HepG2 (cell line): Measurements from ENCODE around the gene WNT1. TPM values are rescaled to one million over a fixed set of nuclear protein-coding genes. Genes with fewer than 3 reads are reported as not detected.

Experiments used
- ATAC-seq: fragments of 200-7000 bp; cut with Tn5 transposase; 3 replicates; pipeline ENCODE4 v1.9.1; 2020; ENCODE audit warnings: mild to moderate bottlenecking, moderate library complexity
- BruUV-seq: library from RNA; stranded (reverse); fragments of 400-500 nt; replicated peaks from 2 replicates; lab custom pipeline; 2021; lab: Mats Ljungman, UMichigan
- CTCF ChIA-PET: fragments of 300-600 bp; formaldehyde crosslinking; extraction: SDS; loops from one replicate; lab custom pipeline; 2021; ENCODE audit warnings: low total read pairs, inconsistent platforms, low intra/inter-chr PET ratio; lab: Yijun Ruan, JAX
- POLR2A ChIA-PET: fragments of 350-600 bp; sonication (Branson Sonifier 250); formaldehyde crosslinking; loops from one replicate; lab custom pipeline; 2020; ENCODE audit warnings: antibody characterized with exemption, inconsistent platforms; lab: Yijun Ruan, JAX
- DNase-seq: peaks from one replicate; pipeline ENCODE4 v3.0.0-alpha.2; 2015; ENCODE audit warnings: low spot score
- FAIRE-seq: peaks from 3 replicates; lab custom pipeline; 2011; peaks lifted over from hg19 to GRCh38; lab: Jason Lieb, UNC
- H2AFZ ChIP-seq: one replicate; pipeline ENCODE4 v1.6.1; 2011; ENCODE audit warnings: low read length, inconsistent platforms
- H3K27ac ChIP-seq: fragments of 300-600 bp; 3 replicates; pipeline ENCODE4 v1.8.0; 2011; ENCODE audit warnings: mixed run types, mild to moderate bottlenecking, mixed read lengths, low read length, inconsistent platforms; ENCODE audit not compliant: insufficient read depth; ENCODE audit errors: extremely low read length
- H3K27me3 ChIP-seq, 2 experiments: fragments of 200-600 bp in 1 of 2; 2 replicates in 1 of 2; 3 replicates in 1 of 2; pipeline versions ENCODE4 v1.6.0 to v1.8.0; 2011; ENCODE audit warnings: low read length in 2 of 2, mild to moderate bottlenecking in 2 of 2, moderate library complexity in 2 of 2, inconsistent platforms in 1 of 2; ENCODE audit not compliant: insufficient read depth in 2 of 2, control insufficient read depth in 1 of 2
- H3K36me3 ChIP-seq, 2 experiments: fragments of 200-600 bp in 1 of 2; replicated peaks in 1 of 2; 2 replicates in 1 of 2; 3 replicates in 1 of 2; pipeline versions ENCODE4 v1.5.1 to v1.8.0; 2011; ENCODE audit warnings: low read length in 2 of 2, inconsistent platforms in 1 of 2; ENCODE audit not compliant: insufficient read depth in 2 of 2, control insufficient read depth in 1 of 2
- H3K4me1 ChIP-seq: 2 replicates; pipeline ENCODE4 v1.5.1; 2012; ENCODE audit warnings: low read length, inconsistent platforms; ENCODE audit not compliant: insufficient read depth
- H3K4me2 ChIP-seq: 2 replicates; pipeline ENCODE4 v1.6.0; 2011; ENCODE audit warnings: low read depth, low read length, inconsistent platforms
- H3K4me3 ChIP-seq, 3 experiments: fragments of 200-600 bp in 1 of 3; sonication (generic), shearing (Covaris generic) in 1 of 3; replicated peaks in 1 of 3; 2 replicates each; pipeline ENCODE4 v1.5.1; 2011 to 2016; ENCODE audit warnings: low read length in 3 of 3, inconsistent platforms in 2 of 3, low read depth in 2 of 3, mild to moderate bottlenecking in 2 of 3, control low read depth in 1 of 3, mixed read lengths in 1 of 3; ENCODE audit not compliant: insufficient read depth in 1 of 3
- H3K79me2 ChIP-seq: one replicate; pipeline ENCODE4 v1.6.1; 2011; ENCODE audit warnings: low read length, inconsistent platforms; ENCODE audit not compliant: insufficient read depth
- H3K9ac ChIP-seq: 2 replicates; pipeline ENCODE4 v1.6.0; 2011; ENCODE audit warnings: mild to moderate bottlenecking, low read depth, low read length, inconsistent platforms; ENCODE audit not compliant: insufficient read depth
- H3K9me3 ChIP-seq: 2 replicates; pipeline ENCODE4 v1.5.1; 2012; ENCODE audit warnings: mild to moderate bottlenecking, low read length
- H4K20me1 ChIP-seq: 2 replicates; pipeline ENCODE4 v1.6.0; 2011; ENCODE audit warnings: inconsistent platforms, mild to moderate bottlenecking, low read length, moderate library complexity; ENCODE audit not compliant: insufficient read depth
- EHMT2 ChIP-seq: fragments of 200-600 bp; sonication (generic); IDR thresholded peaks from 2 replicates; pipeline ENCODE4 v1.7.0; 2017; ENCODE audit warnings: antibody characterized with exemption, low read depth, low read length, borderline replicate concordance
- GATAD2A ChIP-seq: IDR thresholded peaks from 2 replicates; pipeline ENCODE4 v1.6.1; 2016
- HDAC6 ChIP-seq: fragments of 200-600 bp; sonication (generic); IDR thresholded peaks from 2 replicates; pipeline ENCODE4 v1.7.0; 2017; ENCODE audit warnings: mild to moderate bottlenecking, antibody characterized with exemption, low read length, low read depth
- HOXA5 ChIP-seq: sonication (generic); formaldehyde crosslinking; IDR thresholded peaks from 2 replicates; pipeline ENCODE4 v1.4.0; 2020; ENCODE audit warnings: missing genetic modification reagents
- JARID2 ChIP-seq: sonication (generic); formaldehyde crosslinking; IDR thresholded peaks from 2 replicates; pipeline ENCODE4 v1.8.1; 2023; ENCODE audit warnings: missing genetic modification reagents, inconsistent platforms; ENCODE audit not compliant: insufficient replicate concordance
- KLF12 ChIP-seq: sonication (generic); formaldehyde crosslinking; IDR thresholded peaks from 2 replicates; pipeline ENCODE4 v1.4.0; 2020; ENCODE audit warnings: missing genetic modification reagents, borderline replicate concordance
- KLF16 ChIP-seq, 2 experiments: sonication (generic) in 1 of 2; formaldehyde crosslinking in 1 of 2; IDR thresholded peaks; 2 replicates each; pipeline versions ENCODE4 v1.6.1 to v1.8.0; 2016 to 2023; ENCODE audit warnings: missing genetic modification reagents in 2 of 2, missing compliant biosample characterization in 1 of 2
- NFATC3 ChIP-seq: sonication (generic); formaldehyde crosslinking; IDR thresholded peaks from 2 replicates; pipeline ENCODE4 v1.5.1; 2020; ENCODE audit warnings: mild to moderate bottlenecking, missing genetic modification reagents
- PRPF4 ChIP-seq: fragments of 200-400 bp; formaldehyde crosslinking; IDR thresholded peaks from 2 replicates; pipeline ENCODE4 v1.6.1; 2016; ENCODE audit warnings: low read length, low read depth; ENCODE audit not compliant: poor library complexity, severe bottlenecking
- RORA ChIP-seq: sonication (generic); formaldehyde crosslinking; IDR thresholded peaks from 2 replicates; pipeline ENCODE4 v1.5.0; 2020; ENCODE audit warnings: mild to moderate bottlenecking, missing genetic modification reagents, moderate library complexity
- TOE1 ChIP-seq: sonication (generic); formaldehyde crosslinking; IDR thresholded peaks from 2 replicates; pipeline ENCODE4 v1.4.0; 2020; ENCODE audit warnings: mild to moderate bottlenecking, missing genetic modification reagents
- ZNF224 ChIP-seq: sonication (generic); formaldehyde crosslinking; IDR thresholded peaks from 2 replicates; pipeline ENCODE4 v1.5.0; 2020; ENCODE audit warnings: mild to moderate bottlenecking, missing genetic modification reagents
- ZNF354B ChIP-seq: sonication (generic); formaldehyde crosslinking; IDR thresholded peaks from 2 replicates; pipeline ENCODE4 v1.8.0; 2022; ENCODE audit warnings: mild to moderate bottlenecking, missing genetic modification reagents
- ZNF605 ChIP-seq: sonication (generic); formaldehyde crosslinking; IDR thresholded peaks from 2 replicates; pipeline ENCODE4 v1.8.0; 2022; ENCODE audit warnings: mild to moderate bottlenecking, missing genetic modification reagents
- ZNF670 ChIP-seq: sonication (generic); formaldehyde crosslinking; IDR thresholded peaks from 2 replicates; pipeline ENCODE4 v1.8.0; 2022; ENCODE audit warnings: mild to moderate bottlenecking, missing genetic modification reagents, borderline replicate concordance
- ZNF7 ChIP-seq: IDR thresholded peaks from 2 replicates; pipeline ENCODE4 v1.6.1; 2016; ENCODE audit warnings: missing biosample characterization, missing genetic modification reagents
- ZNF737 ChIP-seq: sonication (generic); formaldehyde crosslinking; IDR thresholded peaks from 2 replicates; pipeline ENCODE4 v1.5.0; 2020; ENCODE audit warnings: missing genetic modification reagents, mild to moderate bottlenecking, borderline replicate concordance
- WGBS: methylation state at CpG from one replicate; pipeline ENCODE4 v1.1.6; 2017; ENCODE audit warnings: low lambda C conversion rate; 5-methylcytosine and 5-hydroxymethylcytosine counted together
- in situ Hi-C: cut with HindIII; loops from 2 replicates; pipeline ENCODE4 v1.10.0; 2017; ENCODE audit warnings: low pct_unique_long_range_greater_than_20kb; ENCODE audit not compliant: extremely low pct_ligation_motif_present
- intact Hi-C: fragments of 100-400 bp; cut with micrococcal nuclease; formaldehyde crosslinking; loops from one replicate; pipeline ENCODE4 v1.10.0; 2022; ENCODE audit not compliant: unreplicated experiment
- polyA plus RNA-seq, 8 experiments: library from polyadenylated mRNA; depleted of rRNA in 3 of 8; stranded (reverse) in 7 of 8; unstranded in 1 of 8; fragments of >200 nt; fragmentation: Illumina TruSeq in 4 of 8; extraction: Trizol in 4 of 8; gene quantifications; 2 replicates each; pipeline versions ENCODE4 v1.2.1 to v1.2.3, GENCODE V29; 2011 to 2016; ENCODE audit warnings: low read depth in 4 of 8, missing spikeins in 1 of 8, mixed read lengths in 1 of 8; ENCODE audit not compliant: insufficient read depth in 1 of 8
- total RNA-seq, 5 experiments: library from RNA; depleted of rRNA; stranded (reverse); fragments of >200 nt; fragmentation: Illumina TruSeq; extraction: Trizol; gene quantifications; 2 replicates each; pipeline ENCODE4 v1.2.3, GENCODE V29; 2016; ENCODE audit warnings: low read depth in 1 of 5
- TF ChIP-seq, protein P1 (sequence below): sonication (generic); formaldehyde crosslinking; IDR thresholded peaks from 2 replicates; pipeline ENCODE4 v1.5.1; 2020; ENCODE audit warnings: mild to moderate bottlenecking, moderate library complexity, missing genetic modification reagents
- TF ChIP-seq, protein P2 (sequence below): sonication (generic); formaldehyde crosslinking; IDR thresholded peaks from 2 replicates; pipeline ENCODE4 v1.4.0; 2020; ENCODE audit warnings: missing genetic modification reagents
- TF ChIP-seq, protein P3 (sequence below): IDR thresholded peaks from 2 replicates; pipeline ENCODE4 v1.6.1; 2016

Gene WNT1
- total and polyA plus RNA-seq, 2 of the 13 experiments (the other 11 are each of a cell fraction or from before 2014, with no cell fraction given): not detected

DNA sequence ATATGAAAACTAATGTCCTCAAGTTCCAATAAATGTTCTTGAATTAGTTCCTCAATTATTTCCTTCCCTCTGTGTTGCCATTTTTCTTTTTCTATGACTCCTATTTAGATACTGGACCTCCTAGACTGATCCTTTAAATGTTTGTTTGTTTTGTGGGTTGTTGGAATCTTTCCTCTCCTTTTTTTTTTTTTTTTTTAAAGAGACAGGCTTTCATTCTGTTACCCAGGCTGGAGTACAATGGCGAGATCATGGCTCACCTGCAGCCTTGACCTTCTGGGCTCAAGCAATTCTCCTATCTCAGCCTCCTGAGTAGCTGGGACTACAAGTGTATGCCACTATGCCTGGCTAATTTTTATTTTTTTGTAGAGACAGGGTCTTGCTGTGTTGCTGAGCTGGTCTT, 30.8 kb downstream of the WNT1 start (continued):
- TF ChIP-seq, protein P1, sequence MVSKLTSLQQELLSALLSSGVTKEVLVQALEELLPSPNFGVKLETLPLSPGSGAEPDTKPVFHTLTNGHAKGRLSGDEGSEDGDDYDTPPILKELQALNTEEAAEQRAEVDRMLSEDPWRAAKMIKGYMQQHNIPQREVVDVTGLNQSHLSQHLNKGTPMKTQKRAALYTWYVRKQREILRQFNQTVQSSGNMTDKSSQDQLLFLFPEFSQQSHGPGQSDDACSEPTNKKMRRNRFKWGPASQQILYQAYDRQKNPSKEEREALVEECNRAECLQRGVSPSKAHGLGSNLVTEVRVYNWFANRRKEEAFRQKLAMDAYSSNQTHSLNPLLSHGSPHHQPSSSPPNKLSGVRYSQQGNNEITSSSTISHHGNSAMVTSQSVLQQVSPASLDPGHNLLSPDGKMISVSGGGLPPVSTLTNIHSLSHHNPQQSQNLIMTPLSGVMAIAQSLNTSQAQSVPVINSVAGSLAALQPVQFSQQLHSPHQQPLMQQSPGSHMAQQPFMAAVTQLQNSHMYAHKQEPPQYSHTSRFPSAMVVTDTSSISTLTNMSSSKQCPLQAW (CRISPR knock-in tag): no peak
- TF ChIP-seq, protein P2, sequence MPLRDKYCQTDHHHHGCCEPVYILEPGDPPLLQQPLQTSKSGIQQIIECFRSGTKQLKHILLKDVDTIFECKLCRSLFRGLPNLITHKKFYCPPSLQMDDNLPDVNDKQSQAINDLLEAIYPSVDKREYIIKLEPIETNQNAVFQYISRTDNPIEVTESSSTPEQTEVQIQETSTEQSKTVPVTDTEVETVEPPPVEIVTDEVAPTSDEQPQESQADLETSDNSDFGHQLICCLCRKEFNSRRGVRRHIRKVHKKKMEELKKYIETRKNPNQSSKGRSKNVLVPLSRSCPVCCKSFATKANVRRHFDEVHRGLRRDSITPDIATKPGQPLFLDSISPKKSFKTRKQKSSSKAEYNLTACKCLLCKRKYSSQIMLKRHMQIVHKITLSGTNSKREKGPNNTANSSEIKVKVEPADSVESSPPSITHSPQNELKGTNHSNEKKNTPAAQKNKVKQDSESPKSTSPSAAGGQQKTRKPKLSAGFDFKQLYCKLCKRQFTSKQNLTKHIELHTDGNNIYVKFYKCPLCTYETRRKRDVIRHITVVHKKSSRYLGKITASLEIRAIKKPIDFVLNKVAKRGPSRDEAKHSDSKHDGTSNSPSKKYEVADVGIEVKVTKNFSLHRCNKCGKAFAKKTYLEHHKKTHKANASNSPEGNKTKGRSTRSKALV (CRISPR knock-in tag): no peak
- TF ChIP-seq KLF16 (CRISPR knock-in tag; IDR thresholded peaks at IDR 0.05): no peak
- no peak for TF ChIP-seq GATAD2A (CRISPR knock-in tag)
- TF ChIP-seq, protein P3, sequence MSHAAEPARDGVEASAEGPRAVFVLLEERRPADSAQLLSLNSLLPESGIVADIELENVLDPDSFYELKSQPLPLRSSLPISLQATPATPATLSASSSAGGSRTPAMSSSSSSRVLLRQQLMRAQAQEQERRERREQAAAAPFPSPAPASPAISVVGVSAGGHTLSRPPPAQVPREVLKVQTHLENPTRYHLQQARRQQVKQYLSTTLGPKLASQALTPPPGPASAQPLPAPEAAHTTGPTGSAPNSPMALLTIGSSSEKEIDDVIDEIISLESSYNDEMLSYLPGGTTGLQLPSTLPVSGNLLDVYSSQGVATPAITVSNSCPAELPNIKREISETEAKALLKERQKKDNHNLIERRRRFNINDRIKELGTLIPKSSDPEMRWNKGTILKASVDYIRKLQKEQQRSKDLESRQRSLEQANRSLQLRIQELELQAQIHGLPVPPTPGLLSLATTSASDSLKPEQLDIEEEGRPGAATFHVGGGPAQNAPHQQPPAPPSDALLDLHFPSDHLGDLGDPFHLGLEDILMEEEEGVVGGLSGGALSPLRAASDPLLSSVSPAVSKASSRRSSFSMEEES (CRISPR knock-in tag): no peak
- no peak for TF ChIP-seq JARID2 (CRISPR knock-in tag)

DNA sequence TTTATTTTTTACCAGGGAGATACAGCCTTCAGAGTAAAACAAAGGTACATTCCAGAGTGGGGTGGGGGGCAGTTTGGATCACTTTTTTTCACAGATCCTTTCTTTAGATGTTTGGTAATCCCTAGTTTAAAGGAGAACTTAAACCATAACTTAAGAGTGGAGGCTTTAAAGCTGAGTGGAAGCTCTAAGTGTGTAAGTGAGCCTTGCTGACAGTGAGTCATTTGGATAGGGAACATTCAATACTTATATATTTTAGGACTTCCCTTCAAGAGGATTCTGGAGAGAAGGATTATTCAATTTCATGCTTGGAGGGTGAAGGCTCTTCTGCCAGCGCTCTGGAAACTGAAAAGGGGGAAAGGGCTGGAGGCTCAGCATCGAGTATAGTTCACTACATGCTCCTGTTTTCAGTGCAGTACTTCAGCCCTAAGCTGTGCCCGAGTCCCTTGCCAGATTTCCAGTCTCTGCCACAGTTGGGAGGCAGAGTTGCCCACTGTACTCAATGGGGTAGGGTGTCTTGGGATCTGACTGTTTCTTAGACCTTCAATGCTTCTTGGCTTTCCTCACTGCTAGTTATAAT, 32.1 kb downstream of the WNT1 start:
- ChIA-PET POLR2A (interaction anchor here (2.6 kb wide), 1 partner anchor 11 kb away, joined by 13 read pairs; the partner anchor contains the start of gene DDN), CTCF (no interaction called here)
- Histone ChIP-seq H3K27ac (no peak overlapping the region), H3K9me3 (no peaks in the 10 kb centered on the region), H2AFZ (no peak overlapping the region), H3K9ac (no peak overlapping the region), H3K4me1 (peaks cover 21% of the 10 kb centered on the region), H3K27me3 (no peaks in the 10 kb centered on the region), H3K4me3 (no peak overlapping the region), H4K20me1 (no peaks in the 10 kb centered on the region), H3K79me2 (peaks cover 3% of the 10 kb centered on the region), H3K36me3 (peaks cover 0 to 11% of the 10 kb centered on the region in 2 experiments; a peak in 3 of 5 replicates), H3K4me2 (no peak overlapping the region)
- 94% methylated on average over 3 of the region's 3 CpGs for WGBS
- DNase-seq: no peak
- intact Hi-C loops: loop anchor here (5.0 kb wide), 1 partner anchor 52 kb away; the partner anchor contains the start of gene KMT2D
- no peak for ATAC-seq
- no TSS peak for BruUV-seq
- in situ Hi-C loops: no loop called here
- no peak for FAIRE-seq
- TF ChIP-seq ZNF7 (CRISPR knock-in tag) (no peak), ZNF605 (CRISPR knock-in tag) (no peak), RORA (CRISPR knock-in tag) (no peak), PRPF4 (no peak), HOXA5 (CRISPR knock-in tag) (no peak), ZNF670 (CRISPR knock-in tag) (no peak), ZNF354B (CRISPR knock-in tag) (no peak), ZNF737 (CRISPR knock-in tag) (no peak), ZNF224 (CRISPR knock-in tag) (no peak), NFATC3 (CRISPR knock-in tag) (no peak), TOE1 (CRISPR knock-in tag) (no peak), HDAC6 (no peak), EHMT2 (no peak), KLF12 (CRISPR knock-in tag) (no peak)
